Lower leg skin (tissue), 4 donors: ENCODE data around the gene C20orf204. TPM values are rescaled to one million over a fixed set of nuclear protein-coding genes. Genes with fewer than 3 reads are reported as not detected.

Experiments
- DNase-seq, 2 donors: peaks; one replicate each; pipeline ENCODE4 v3.0.0-alpha.2; 2019; ENCODE audit warnings: low spot score in 2 of 2
- H3K4me3 ChIP-seq: fragments of 200-600 bp; sonication (generic); 2 replicates; pipeline ENCODE4 v1.5.1; 2017; ENCODE audit warnings: mild to moderate bottlenecking, low read depth; ENCODE audit not compliant: poor library complexity, severe bottlenecking
- CTCF ChIP-seq, 3 donors: fragments of 450-650 bp; IDR thresholded peaks; one replicate each; pipeline ENCODE4 v1.5.1; 2016; ENCODE audit warnings: antibody characterized with exemption in 3 of 3, mild to moderate bottlenecking in 3 of 3, moderate library complexity in 2 of 3
- POLR2A ChIP-seq, 2 donors: fragments of 450-650 bp; IDR thresholded peaks; one replicate each; pipeline ENCODE4 v1.6.1; 2016 to 2017; ENCODE audit warnings: antibody characterized with exemption in 2 of 2, mild to moderate bottlenecking in 1 of 2, moderate library complexity in 1 of 2
- WGBS, 2 donors: methylation state at CpG; one replicate each; pipeline ENCODE4 v1.1.5; 2018; 5-methylcytosine and 5-hydroxymethylcytosine counted together
- intact Hi-C: fragments of 100-400 bp; cut with DNase I; formaldehyde crosslinking; loops from one replicate; pipeline ENCODE4 v1.15.0; 2023; ENCODE audit warnings: low total_unique reads
- total RNA-seq, 4 donors: library from RNA; depleted of rRNA; stranded (reverse); fragments of >200 nt; gene quantifications; one replicate each; pipeline ENCODE4 v1.1.0, GENCODE V29; 2016

The C20orf204 gene
- 1 to 10 TPM in 1 of 4 donors, under 1 TPM in 3; 0.39 to 1.8 (median 0.66) TPM for total RNA-seq

GRCh38 chr20:64035933-64036345, at the start of gene C20orf204:
TSS of gene C20orf204 (plus strand) at chr20:64036182. CDS start at chr20:64036324, 142 bp downstream.
- no peak within 1 kb of the TSS for H3K4me3 ChIP-seq
- intact Hi-C loops, result no loop called here
- 82 to 91% methylated on average over 10 of the region's 10 CpGs for WGBS, 2 donors
- no peak for DNase-seq
- no peak for TF ChIP-seq POLR2A (IDR thresholded peaks at IDR 0.05)
- no peak for TF ChIP-seq CTCF (IDR thresholded peaks at IDR 0.05)

GRCh38 chr20:64000906-64001305, 35.1 kb upstream of the C20orf204 start:
- 87 to 94% methylated on average over 12 of the region's 12 CpGs for WGBS, 2 donors

GRCh38 chr20:64001607-64002011, 34.4 kb upstream of the C20orf204 start:
- DNase-seq, result no peak
- 52 to 62% methylated on average over 11 of the region's 11 CpGs for WGBS, 2 donors
- intact Hi-C loops, result no loop called here
- no peak overlapping the region for H3K4me3 ChIP-seq
- no peak for TF ChIP-seq CTCF (IDR thresholded peaks at IDR 0.05)

More at GRCh38 chr20:64000906-64001305, 35.1 kb upstream of the C20orf204 start:
- DNase-seq, result no peak
- intact Hi-C loops, result no loop called here
- TF ChIP-seq POLR2A (IDR thresholded peaks at IDR 0.05), result no peak
- H3K4me3 ChIP-seq, result no peak overlapping the region

- 51 to 60% methylated on average over 7 of the region's 7 CpGs for WGBS, 2 donors
- no peak for DNase-seq
- TF ChIP-seq CTCF (IDR thresholded peaks at IDR 0.05) (no peak), POLR2A (IDR thresholded peaks at IDR 0.05) (no peak)
- no peak overlapping the region for H3K4me3 ChIP-seq
- intact Hi-C loops, result no loop called here
Measured at GRCh38 chr20:64003960-64004725, 31.8 kb upstream of the C20orf204 start.

GRCh38 chr20:64005394-64005793, 30.6 kb upstream of the C20orf204 start:
- intact Hi-C loops, result no loop called here
- TF ChIP-seq CTCF (IDR thresholded peaks at IDR 0.05), result no peak
- TF ChIP-seq POLR2A (IDR thresholded peaks at IDR 0.05), result no peak
- DNase-seq, result no peak
- WGBS, 2 donors, result 81 to 85% methylated on average over 6 of the region's 6 CpGs
- no peak overlapping the region for H3K4me3 ChIP-seq

GRCh38 chr20:64006490-64006889, 29.5 kb upstream of the C20orf204 start:
- no peak overlapping the region for H3K4me3 ChIP-seq
- WGBS, 2 donors, result 73 to 76% methylated on average over 10 of the region's 10 CpGs
- intact Hi-C loops, result no loop called here
- TF ChIP-seq CTCF (IDR thresholded peaks at IDR 0.05) (no peak), POLR2A (IDR thresholded peaks at IDR 0.05) (no peak)
- no peak for DNase-seq
